PFSK-1 (cell line): ENCODE measurements around the gene CCSER1.

Experiments used
- FOXP2 ChIP-seq: optimal IDR thresholded peaks from 2 replicates; pipeline ENCODE3; 2011; ENCODE audit warnings: borderline replicate concordance, control low read depth, inconsistent platforms; ENCODE audit not compliant: insufficient read depth; ENCODE audit errors: extremely low read length, extremely low read depth
- POLR2AphosphoS5 ChIP-seq: IDR thresholded peaks from 2 replicates; pipeline ENCODE4 v1.6.1; 2012; ENCODE audit warnings: low read depth, mild to moderate bottlenecking, control low read depth, low read length, moderate library complexity
- SIN3A ChIP-seq: IDR thresholded peaks from 2 replicates; pipeline ENCODE4 v1.6.1; 2012; ENCODE audit warnings: mild to moderate bottlenecking, low read length, moderate library complexity, borderline replicate concordance; ENCODE audit not compliant: insufficient read depth
- TAF1 ChIP-seq: IDR thresholded peaks from 2 replicates; pipeline ENCODE4 v1.6.1; 2012; ENCODE audit warnings: low read length, control low read depth, borderline replicate concordance; ENCODE audit not compliant: insufficient read depth
- TF ChIP-seq, protein P1 (sequence below), 2 experiments: IDR thresholded peaks; 2 replicates each; pipeline versions ENCODE4 v1.6.1 to v1.8.0; 2011 to 2012; ENCODE audit warnings: low read depth in 2 of 2, low read length in 2 of 2, control low read depth in 1 of 2, inconsistent platforms in 1 of 2, mild to moderate bottlenecking in 1 of 2, moderate library complexity in 1 of 2; ENCODE audit not compliant: insufficient read depth in 1 of 2

CCSER1 gene

DNA sequence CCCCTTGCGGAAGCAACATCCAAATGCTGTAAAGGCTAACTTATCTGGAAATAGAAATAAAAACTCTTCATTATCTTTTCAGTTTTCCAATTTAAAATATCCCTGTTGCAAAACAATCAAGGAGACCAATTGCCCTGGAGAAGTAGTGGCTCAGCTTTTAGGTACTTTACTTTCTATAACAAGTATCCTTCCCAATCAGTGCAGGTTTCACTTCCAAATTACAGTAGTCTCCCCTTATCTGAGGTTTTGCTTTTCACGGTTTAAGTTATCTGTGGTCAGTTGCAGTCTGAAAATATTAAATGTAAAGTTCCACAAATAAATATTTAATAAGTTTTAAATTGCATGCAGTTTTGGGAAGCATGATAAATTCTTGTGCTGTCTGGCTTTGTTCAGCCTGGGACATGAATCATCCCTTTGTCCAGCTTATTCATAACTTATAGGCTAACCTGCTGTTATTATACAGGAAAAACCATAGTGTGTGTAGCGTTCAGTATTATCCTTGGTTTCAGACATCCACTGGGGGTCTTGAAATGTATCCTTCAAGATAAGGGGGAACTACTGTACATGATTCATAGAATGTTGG is 1203.5 kb downstream of the CCSER1 start:
- TF ChIP-seq FOXP2: no peak
- TF ChIP-seq TAF1: no peak
- no peak for TF ChIP-seq POLR2AphosphoS5
- TF ChIP-seq SIN3A: no peak
- TF ChIP-seq, protein P1, sequence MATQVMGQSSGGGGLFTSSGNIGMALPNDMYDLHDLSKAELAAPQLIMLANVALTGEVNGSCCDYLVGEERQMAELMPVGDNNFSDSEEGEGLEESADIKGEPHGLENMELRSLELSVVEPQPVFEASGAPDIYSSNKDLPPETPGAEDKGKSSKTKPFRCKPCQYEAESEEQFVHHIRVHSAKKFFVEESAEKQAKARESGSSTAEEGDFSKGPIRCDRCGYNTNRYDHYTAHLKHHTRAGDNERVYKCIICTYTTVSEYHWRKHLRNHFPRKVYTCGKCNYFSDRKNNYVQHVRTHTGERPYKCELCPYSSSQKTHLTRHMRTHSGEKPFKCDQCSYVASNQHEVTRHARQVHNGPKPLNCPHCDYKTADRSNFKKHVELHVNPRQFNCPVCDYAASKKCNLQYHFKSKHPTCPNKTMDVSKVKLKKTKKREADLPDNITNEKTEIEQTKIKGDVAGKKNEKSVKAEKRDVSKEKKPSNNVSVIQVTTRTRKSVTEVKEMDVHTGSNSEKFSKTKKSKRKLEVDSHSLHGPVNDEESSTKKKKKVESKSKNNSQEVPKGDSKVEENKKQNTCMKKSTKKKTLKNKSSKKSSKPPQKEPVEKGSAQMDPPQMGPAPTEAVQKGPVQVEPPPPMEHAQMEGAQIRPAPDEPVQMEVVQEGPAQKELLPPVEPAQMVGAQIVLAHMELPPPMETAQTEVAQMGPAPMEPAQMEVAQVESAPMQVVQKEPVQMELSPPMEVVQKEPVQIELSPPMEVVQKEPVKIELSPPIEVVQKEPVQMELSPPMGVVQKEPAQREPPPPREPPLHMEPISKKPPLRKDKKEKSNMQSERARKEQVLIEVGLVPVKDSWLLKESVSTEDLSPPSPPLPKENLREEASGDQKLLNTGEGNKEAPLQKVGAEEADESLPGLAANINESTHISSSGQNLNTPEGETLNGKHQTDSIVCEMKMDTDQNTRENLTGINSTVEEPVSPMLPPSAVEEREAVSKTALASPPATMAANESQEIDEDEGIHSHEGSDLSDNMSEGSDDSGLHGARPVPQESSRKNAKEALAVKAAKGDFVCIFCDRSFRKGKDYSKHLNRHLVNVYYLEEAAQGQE (IDR thresholded peaks at IDR 0.05; ENCODE audit: insufficient read depth in 1 of 2, low read depth in 2 of 2, low read length in 2 of 2): no peak

DNA sequence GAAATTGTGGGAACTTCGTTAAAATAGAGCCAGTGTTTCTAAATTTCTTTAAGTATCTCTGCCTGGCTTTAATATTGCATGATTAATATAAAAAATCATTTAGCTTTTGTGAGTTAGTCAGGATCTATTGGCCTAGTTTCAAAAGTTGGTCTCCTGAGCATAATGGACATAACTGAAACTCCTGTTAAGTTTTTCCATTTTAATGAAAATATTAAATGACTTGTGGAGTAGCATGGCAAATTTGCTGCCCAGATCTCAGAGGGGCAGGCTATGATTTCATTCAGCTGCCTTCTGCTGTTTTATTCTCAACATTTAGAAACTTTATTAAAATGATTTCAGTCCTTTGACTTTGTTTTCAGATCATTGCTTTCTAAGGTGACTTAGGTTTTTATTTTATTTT is 1213.6 kb downstream of the CCSER1 start:
- TF ChIP-seq SIN3A (no peak), POLR2AphosphoS5 (no peak)

DNA sequence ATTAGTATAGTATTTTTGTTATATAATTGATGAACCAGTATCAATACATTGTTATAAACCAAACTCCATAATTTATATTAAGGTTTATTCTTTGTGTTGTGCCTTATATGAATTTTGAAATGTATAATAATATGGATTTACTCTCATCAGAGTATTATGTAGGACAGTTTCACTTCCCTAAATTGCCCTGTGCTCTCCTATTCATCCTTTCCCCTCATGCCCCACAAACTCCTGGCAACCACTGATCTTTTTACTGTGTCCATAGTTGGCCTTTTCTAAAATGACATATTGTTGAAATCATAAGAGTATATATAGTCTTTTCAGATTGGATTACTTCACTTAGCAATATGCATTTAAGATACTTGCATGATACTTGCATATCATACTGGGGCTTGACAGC is 1218.4 kb downstream of the CCSER1 start:
- TF ChIP-seq FOXP2 (no peak), TAF1 (no peak), SIN3A (no peak), POLR2AphosphoS5 (no peak)
- TF ChIP-seq, protein P1 (IDR thresholded peaks at IDR 0.05; ENCODE audit: insufficient read depth in 1 of 2, low read depth in 2 of 2, low read length in 2 of 2): no peak

DNA sequence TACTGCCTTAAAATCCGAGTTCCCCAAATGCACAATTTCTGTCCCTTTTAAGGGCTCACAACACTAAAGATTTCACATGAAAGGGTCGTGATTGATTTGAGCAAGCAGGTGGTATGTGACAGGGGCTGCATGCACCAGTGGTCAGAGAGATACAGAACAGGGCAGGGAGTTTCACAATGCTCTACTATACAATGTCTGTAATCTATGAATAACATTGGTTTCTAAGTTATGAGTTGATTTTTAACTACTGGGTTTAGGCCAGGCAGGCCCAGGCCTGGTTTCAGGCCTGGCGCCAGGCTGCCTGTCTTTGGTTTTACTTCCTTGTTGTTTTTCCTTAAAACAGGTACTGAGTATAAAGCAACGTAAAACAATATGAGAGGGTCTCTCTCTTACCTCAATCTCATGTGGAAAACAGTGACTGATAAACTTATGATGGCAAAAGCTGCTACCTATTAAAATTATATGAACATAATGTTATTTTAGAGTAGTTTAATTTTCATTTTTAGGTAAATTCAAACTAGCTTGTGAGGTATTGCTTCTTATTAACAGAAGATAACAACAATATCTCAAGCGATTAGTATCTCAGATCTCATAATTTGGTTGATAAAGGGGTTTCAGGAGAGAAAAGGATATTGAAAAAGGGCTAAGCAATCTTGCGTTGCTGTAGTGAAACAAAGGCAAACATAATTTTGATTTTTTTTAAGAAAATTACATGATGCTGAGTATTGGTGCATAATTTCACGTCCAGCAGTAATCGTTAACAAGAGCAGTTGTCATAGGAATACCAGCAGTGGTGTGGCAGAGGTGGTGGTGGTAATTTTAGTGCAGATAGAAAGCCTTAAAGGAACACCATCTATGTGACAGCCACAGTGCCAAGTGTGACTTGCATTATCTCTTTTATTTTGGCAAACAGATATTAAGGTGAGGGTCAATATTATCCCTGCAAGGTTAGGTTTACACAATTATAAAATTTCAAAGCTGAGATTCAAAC is 1232.1 kb downstream of the CCSER1 start:
- TF ChIP-seq FOXP2: no peak
- no peak for TF ChIP-seq TAF1
- no peak for TF ChIP-seq POLR2AphosphoS5
- TF ChIP-seq SIN3A: no peak
- TF ChIP-seq, protein P1 (IDR thresholded peaks at IDR 0.05; ENCODE audit: insufficient read depth in 1 of 2, low read depth in 2 of 2, low read length in 2 of 2): no peak

DNA sequence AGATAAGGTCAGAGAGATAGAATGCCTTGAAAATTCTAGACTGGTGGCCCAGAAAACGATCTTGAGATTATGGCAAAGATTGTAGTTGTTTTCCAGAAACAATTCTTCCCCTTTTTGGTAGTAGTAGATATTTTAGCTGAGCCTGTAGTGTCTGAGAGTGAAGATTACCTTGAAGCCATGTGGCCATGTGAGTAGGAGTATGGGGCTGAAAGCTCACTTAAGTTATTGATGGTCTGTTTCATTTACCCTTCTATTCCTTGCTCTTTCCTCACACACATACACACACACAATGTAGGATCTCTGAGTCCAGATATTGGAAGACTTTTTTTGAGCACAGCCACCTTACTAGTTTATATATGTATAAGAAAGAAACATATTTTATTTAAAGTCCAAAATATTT is 1234.9 kb downstream of the CCSER1 start:
- TF ChIP-seq TAF1: no peak

DNA sequence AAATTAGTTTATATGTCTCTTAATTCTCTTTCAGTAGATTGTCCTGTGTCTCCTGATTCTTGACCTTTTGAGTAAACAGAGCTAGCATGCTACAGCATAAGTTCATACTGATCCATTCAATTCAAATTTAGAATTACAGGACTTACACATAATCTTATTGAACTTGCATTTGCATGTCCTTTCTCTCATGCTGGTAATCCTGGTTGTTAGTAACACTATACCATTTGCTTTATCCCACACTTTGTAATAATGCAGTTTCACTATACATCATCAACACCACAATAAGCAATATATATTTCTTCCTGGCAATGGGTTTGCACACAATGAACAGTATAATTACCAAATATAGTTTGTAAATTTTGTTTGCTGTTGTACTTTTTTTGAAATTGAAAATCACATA is 1239.4 kb downstream of the CCSER1 start:
- TF ChIP-seq, protein P1 (IDR thresholded peaks at IDR 0.05; ENCODE audit: insufficient read depth in 1 of 2, low read depth in 2 of 2, low read length in 2 of 2): no peak
- TF ChIP-seq POLR2AphosphoS5 (no peak), FOXP2 (no peak)
